Osteoblast (primary cell): ENCODE measurements around the gene EXOSC10. TPM values are rescaled to one million over a fixed set of nuclear protein-coding genes. Genes with fewer than 3 reads are reported as not detected.

Experiments
- DNase-seq: peaks from one replicate; pipeline ENCODE4 v3.0.0; 2011; ENCODE audit warnings: low spot score, mixed read lengths; ENCODE audit not compliant: insufficient read length; ENCODE audit errors: missing footprints
- H2AFZ ChIP-seq: 2 replicates; pipeline ENCODE4 v1.6.0; 2011; ENCODE audit warnings: mild to moderate bottlenecking, low read length
- H3K27ac ChIP-seq: 2 replicates; pipeline ENCODE4 v1.5.1; 2011; ENCODE audit warnings: mild to moderate bottlenecking, low read depth, low read length, moderate library complexity
- H3K27me3 ChIP-seq: 2 replicates; pipeline ENCODE4 v1.6.0; 2012; ENCODE audit warnings: mild to moderate bottlenecking, control low read depth, inconsistent platforms, low read length, moderate library complexity; ENCODE audit not compliant: insufficient read depth
- H3K36me3 ChIP-seq: 2 replicates; pipeline ENCODE4 v1.5.1; 2011; ENCODE audit warnings: mild to moderate bottlenecking, low read length, control low read depth, moderate library complexity; ENCODE audit not compliant: insufficient read depth
- H3K4me1 ChIP-seq: 2 replicates; pipeline ENCODE4 v1.5.1; 2011; ENCODE audit warnings: mild to moderate bottlenecking, low read length, control low read depth, moderate library complexity; ENCODE audit not compliant: insufficient read depth
- H3K4me2 ChIP-seq: 2 replicates; pipeline ENCODE4 v1.6.0; 2011; ENCODE audit warnings: mild to moderate bottlenecking, low read length; ENCODE audit not compliant: insufficient read depth
- H3K4me3 ChIP-seq: fragments of 200-600 bp; sonication (generic); 3 replicates; pipeline ENCODE4 v1.5.1; 2012; ENCODE audit warnings: mild to moderate bottlenecking, low read length, inconsistent platforms; ENCODE audit not compliant: insufficient read depth
- H3K79me2 ChIP-seq: 2 replicates; pipeline ENCODE4 v1.6.0; 2012; ENCODE audit warnings: mild to moderate bottlenecking, low read length, control low read depth, inconsistent platforms; ENCODE audit not compliant: insufficient read depth
- H3K9me3 ChIP-seq: 2 replicates; pipeline ENCODE4 v1.5.1; 2011; ENCODE audit warnings: low read depth, low read length, control low read depth
- H4K20me1 ChIP-seq: 2 replicates; pipeline ENCODE4 v1.6.0; 2012; ENCODE audit warnings: mild to moderate bottlenecking, low read length, control low read depth; ENCODE audit not compliant: insufficient read depth
- CTCF ChIP-seq: IDR thresholded peaks from 2 replicates; pipeline ENCODE4 v1.5.1; 2011; ENCODE audit warnings: mild to moderate bottlenecking, low read depth, low read length, moderate library complexity; ENCODE audit errors: extremely low read depth
- total RNA-seq: library from RNA; depleted of rRNA; stranded (reverse); fragments of >200 nt; gene quantifications from 2 replicates; pipeline ENCODE4 v1.2.3, GENCODE V29; 2012

The EXOSC10 gene
- total RNA-seq, 1 donor = 43.4 TPM

- no peak overlapping the region for H3K27ac ChIP-seq
- no peak overlapping the region for H2AFZ ChIP-seq
- H3K36me3 ChIP-seq = peaks cover 62% of the 10 kb centered on the region
- no peak for DNase-seq
- no peak overlapping the region for H3K4me2 ChIP-seq
- no peaks in the 10 kb centered on the region for H3K4me1 ChIP-seq
- H3K79me2 ChIP-seq = no peaks in the 10 kb centered on the region
- TF ChIP-seq CTCF = no peak
- no peaks in the 10 kb centered on the region for H3K9me3 ChIP-seq
- H3K4me3 ChIP-seq = no peak overlapping the region
- H4K20me1 ChIP-seq = peaks cover 23% of the 10 kb centered on the region
- no peaks in the 10 kb centered on the region for H3K27me3 ChIP-seq
Observed at GRCh38 chr1:11026052-11026451, 73.6 kb downstream of the EXOSC10 start.

GRCh38 chr1:11025618-11026017 lies 74.1 kb downstream of the EXOSC10 start:
- no peak for DNase-seq
- no peak overlapping the region for H3K4me3 ChIP-seq
- no peaks in the 10 kb centered on the region for H3K4me1 ChIP-seq
- H2AFZ ChIP-seq = no peak overlapping the region
- no peak overlapping the region for H3K4me2 ChIP-seq
- H3K27me3 ChIP-seq = no peaks in the 10 kb centered on the region
- no peaks in the 10 kb centered on the region for H3K79me2 ChIP-seq
- no peaks in the 10 kb centered on the region for H3K9me3 ChIP-seq
- H3K36me3 ChIP-seq = peaks cover 66% of the 10 kb centered on the region
- TF ChIP-seq CTCF = no peak
- no peak overlapping the region for H3K27ac ChIP-seq
- peaks cover 27% of the 10 kb centered on the region for H4K20me1 ChIP-seq

- H3K27ac ChIP-seq = no peak overlapping the region
- no peaks in the 10 kb centered on the region for H3K9me3 ChIP-seq
- no peak overlapping the region for H2AFZ ChIP-seq
- H3K4me2 ChIP-seq = no peak overlapping the region
- no peak for DNase-seq
- no peaks in the 10 kb centered on the region for H3K79me2 ChIP-seq
- H3K36me3 ChIP-seq = peaks cover 73% of the 10 kb centered on the region
- H3K4me3 ChIP-seq = no peak overlapping the region
- TF ChIP-seq CTCF = no peak
- no peaks in the 10 kb centered on the region for H3K4me1 ChIP-seq
- peaks cover 22% of the 10 kb centered on the region for H4K20me1 ChIP-seq
- no peaks in the 10 kb centered on the region for H3K27me3 ChIP-seq
Observed at GRCh38 chr1:11024874-11025203, 74.8 kb downstream of the EXOSC10 start.

- Histone ChIP-seq H3K4me2 (no peak overlapping the region), H3K27ac (no peak overlapping the region), H2AFZ (no peak overlapping the region), H3K9me3 (no peaks in the 10 kb centered on the region), H3K79me2 (peaks cover under 1% of the 10 kb centered on the region), H3K27me3 (no peaks in the 10 kb centered on the region), H3K4me1 (no peaks in the 10 kb centered on the region), H4K20me1 (peaks cover 22% of the 10 kb centered on the region), H3K4me3 (no peak overlapping the region), H3K36me3 (peaks cover 74% of the 10 kb centered on the region)
- no peak for DNase-seq
- TF ChIP-seq CTCF = no peak
Observed at GRCh38 chr1:11024154-11024873, 75.4 kb downstream of the EXOSC10 start.
